ENCODE results near the gene MLYCD.

DNA sequence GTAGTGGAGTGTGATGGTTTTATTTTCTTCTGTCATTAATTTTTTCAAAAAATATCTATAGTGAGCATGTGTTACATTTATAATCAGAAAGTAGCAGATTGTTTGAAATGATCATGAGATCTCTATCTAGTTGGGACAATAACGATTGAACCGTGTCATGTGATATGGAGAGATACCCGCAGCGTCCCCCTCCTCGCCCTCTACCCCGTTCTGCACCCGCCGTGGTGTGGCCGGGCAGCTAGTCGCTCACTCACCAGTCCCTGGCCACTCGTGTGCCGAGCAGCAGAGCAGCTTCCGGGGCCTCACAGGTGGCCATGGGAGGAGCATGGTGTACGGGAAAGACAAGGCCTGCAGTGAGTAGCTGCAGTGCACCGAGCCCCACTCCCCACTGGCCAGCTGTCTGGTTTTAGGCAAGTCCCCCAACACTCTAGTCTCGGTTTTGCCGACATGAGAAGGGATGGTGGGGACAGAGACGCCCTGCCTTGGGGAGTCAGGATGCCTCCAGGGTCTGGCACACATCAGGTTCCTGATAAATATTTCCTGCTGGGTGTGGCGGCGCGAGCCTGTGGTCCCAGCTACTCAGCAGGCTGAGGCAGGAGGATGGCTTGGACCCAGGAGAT is 15.3 kb downstream of the MLYCD start:
- no peak for TF ChIP-seq CTCF (IDR thresholded peaks at IDR 0.05)
- TF ChIP-seq POLR2A (IDR thresholded peaks at IDR 0.05) = no peak

Measured in body of pancreas (tissue), 4 donors.